Activated CD8-positive, alpha-beta T cell treated with anti-CD3 and anti-CD28 coated beads for 36 hours (primary cell): ENCODE results near the gene ANKDD1A. TPM values are rescaled to one million over a fixed set of nuclear protein-coding genes. Genes with fewer than 3 reads are reported as not detected.

Experiments used
- ATAC-seq: fragments of 200-7000 bp; cut with Tn5 transposase; one replicate; pipeline ENCODE4 v1.10.0; 2021; ENCODE audit warnings: mild to moderate bottlenecking, moderate library complexity
- CTCF ChIA-PET: fragments of 350-600 bp; sonication (Branson Sonifier 250); formaldehyde crosslinking; loops from one replicate; lab custom pipeline; 2021; ENCODE audit warnings: antibody characterized with exemption; lab: Charles Lee
- POLR2A ChIA-PET: fragments of 350-600 bp; sonication (Branson Sonifier 250); formaldehyde crosslinking; loops from one replicate; lab custom pipeline; 2021; ENCODE audit warnings: antibody characterized with exemption; lab: Charles Lee
- DNase-seq: peaks from one replicate; pipeline ENCODE4 v3.0.0-alpha.2; 2020
- H3K27ac Mint-ChIP-seq: one replicate; pipeline ENCODE4 v1.8.0; 2021; ENCODE audit warnings: mild to moderate bottlenecking, mixed read lengths
- H3K27me3 Mint-ChIP-seq: one replicate; pipeline ENCODE4 v1.8.0; 2021; ENCODE audit warnings: mixed read lengths
- H3K36me3 Mint-ChIP-seq: one replicate; pipeline ENCODE4 v1.8.0; 2021; ENCODE audit warnings: low read depth, mixed read lengths
- H3K4me1 Mint-ChIP-seq: one replicate; pipeline ENCODE4 v1.8.0; 2021; ENCODE audit warnings: low read depth, mixed read lengths
- H3K4me3 Mint-ChIP-seq: one replicate; pipeline ENCODE4 v1.8.0; 2021; ENCODE audit warnings: mild to moderate bottlenecking, moderate library complexity, mixed read lengths
- H3K9me3 Mint-ChIP-seq: one replicate; pipeline ENCODE4 v1.8.0; 2021; ENCODE audit warnings: mixed read lengths
- intact Hi-C: fragments of 100-400 bp; cut with micrococcal nuclease; formaldehyde crosslinking; loops from one replicate; pipeline ENCODE4 v1.10.0; 2022
- total RNA-seq, 2 experiments: library from RNA; stranded (reverse); gene quantifications; one replicate each; pipeline ENCODE4 v1.2.3, GENCODE V29; 2021
- TF ChIP-seq, protein P1 (sequence below): fragments of 200-600 bp; IDR thresholded peaks from one replicate; pipeline ENCODE4 v1.8.0; 2022; ENCODE audit warnings: antibody characterized with exemption, mild to moderate bottlenecking

The ANKDD1A gene
- total RNA-seq, 2 experiments from 2014 or later: 3.4 to 4.3 TPM

DNA sequence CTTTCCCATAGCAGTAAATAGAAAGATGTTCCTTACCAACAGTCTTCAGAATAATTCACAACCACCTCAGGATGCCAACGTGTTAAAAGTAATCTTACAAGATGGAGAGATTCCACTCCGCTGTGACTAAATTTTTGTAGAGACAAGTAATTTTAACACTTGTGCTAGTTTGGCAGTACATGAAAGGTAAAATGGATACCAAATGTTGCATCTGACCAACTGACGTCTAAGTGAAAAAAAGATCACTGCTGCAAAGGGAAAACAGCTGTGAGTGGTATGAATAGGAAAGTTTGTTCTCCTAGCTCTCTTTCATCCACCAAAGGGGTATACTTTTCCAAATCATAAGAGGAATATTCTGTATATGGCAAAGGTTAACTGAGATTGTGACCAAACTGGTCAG, 75.4 kb downstream of the ANKDD1A start:
- ATAC-seq: no peak
- intact Hi-C loops: no loop called here
- H3K27me3 Mint-ChIP-seq: no peaks in the 10 kb centered on the region
- POLR2A ChIA-PET: interaction anchor here (1.0 kb wide), 2 partner anchors 318 to 543 kb away, joined by 3 read pairs; partner anchors contain the start of genes HACD3 and RNU5B-1
- no peak overlapping the region for H3K27ac Mint-ChIP-seq
- H3K4me1 Mint-ChIP-seq: peaks cover 42% of the 10 kb centered on the region
- no peaks in the 10 kb centered on the region for H3K9me3 Mint-ChIP-seq
- peaks cover 17% of the 10 kb centered on the region for H3K36me3 Mint-ChIP-seq
- CTCF ChIA-PET: no interaction called here
- H3K4me3 Mint-ChIP-seq: no peak overlapping the region
- TF ChIP-seq, protein P1, sequence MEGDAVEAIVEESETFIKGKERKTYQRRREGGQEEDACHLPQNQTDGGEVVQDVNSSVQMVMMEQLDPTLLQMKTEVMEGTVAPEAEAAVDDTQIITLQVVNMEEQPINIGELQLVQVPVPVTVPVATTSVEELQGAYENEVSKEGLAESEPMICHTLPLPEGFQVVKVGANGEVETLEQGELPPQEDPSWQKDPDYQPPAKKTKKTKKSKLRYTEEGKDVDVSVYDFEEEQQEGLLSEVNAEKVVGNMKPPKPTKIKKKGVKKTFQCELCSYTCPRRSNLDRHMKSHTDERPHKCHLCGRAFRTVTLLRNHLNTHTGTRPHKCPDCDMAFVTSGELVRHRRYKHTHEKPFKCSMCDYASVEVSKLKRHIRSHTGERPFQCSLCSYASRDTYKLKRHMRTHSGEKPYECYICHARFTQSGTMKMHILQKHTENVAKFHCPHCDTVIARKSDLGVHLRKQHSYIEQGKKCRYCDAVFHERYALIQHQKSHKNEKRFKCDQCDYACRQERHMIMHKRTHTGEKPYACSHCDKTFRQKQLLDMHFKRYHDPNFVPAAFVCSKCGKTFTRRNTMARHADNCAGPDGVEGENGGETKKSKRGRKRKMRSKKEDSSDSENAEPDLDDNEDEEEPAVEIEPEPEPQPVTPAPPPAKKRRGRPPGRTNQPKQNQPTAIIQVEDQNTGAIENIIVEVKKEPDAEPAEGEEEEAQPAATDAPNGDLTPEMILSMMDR: no peak
- DNase-seq: no peak

DNA sequence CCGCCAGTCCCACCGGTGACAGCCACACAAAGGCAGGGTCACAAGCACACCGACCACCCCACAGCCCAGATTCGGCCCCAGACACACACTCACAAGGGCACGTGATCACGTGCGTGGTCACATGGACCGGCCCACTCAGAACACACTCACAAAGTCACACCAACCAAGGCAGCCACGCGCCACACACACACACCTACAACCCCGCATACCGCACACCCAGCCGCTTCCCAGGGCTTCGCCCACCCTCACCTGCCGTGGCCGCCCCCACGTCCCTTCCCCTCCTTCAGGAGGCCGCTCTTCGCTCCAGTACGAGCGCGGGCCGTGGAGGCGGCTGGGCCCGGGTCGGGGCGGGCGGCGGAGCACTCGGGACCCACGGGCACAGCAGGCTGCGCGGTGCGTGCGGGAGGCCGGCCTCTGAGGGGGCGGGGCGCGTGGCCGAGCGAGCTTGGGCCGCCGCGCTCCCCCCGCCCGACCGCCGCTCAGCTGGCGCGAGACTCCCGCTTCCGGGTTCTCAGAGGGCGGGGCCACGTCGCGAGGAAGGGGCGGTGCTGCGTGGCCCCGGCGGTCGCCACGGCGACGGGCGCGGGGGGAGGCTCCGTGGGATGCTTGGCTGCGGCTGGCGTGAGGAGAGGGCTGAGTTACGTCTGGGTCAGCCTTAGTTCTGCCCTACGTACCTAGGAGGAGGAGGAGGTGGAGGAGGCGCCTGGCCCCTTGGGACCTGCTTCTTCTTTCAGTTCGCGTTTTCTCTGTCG, 77.9 kb downstream of the ANKDD1A start, which contains the start of gene SPG21:
TSS of gene SPG21 (minus strand) at position 499 of the 752 bp plus-strand sequence. CDS start 6,345 bp downstream, outside the sequence.
- intact Hi-C loops: no loop called here
- CTCF ChIA-PET: interaction anchor here (1.0 kb wide), 1 partner anchor 19 kb away, joined by 3 read pairs; no protein-coding TSS in a partner anchor
- Mint-ChIP-seq H3K4me3 (peak within 1 kb of the TSS; percentile 97), H3K9me3 (no peaks in the 10 kb centered on the region), H3K27me3 (no peaks in the 10 kb centered on the region), H3K4me1 (peaks cover 45% of the 10 kb centered on the region), H3K27ac (peak within 1 kb of the TSS; percentile 92), H3K36me3 (peaks cover 10% of the 10 kb centered on the region)
- POLR2A ChIA-PET: interaction anchor here (0.6 to 1.4 kb wide), 8 partner anchors 10 to 311 kb away, joined by 3 to 4 read pairs (median 4); no protein-coding TSS in a partner anchor
- DNase-seq: peak; percentile 90
- TF ChIP-seq, protein P1: no peak
- peak; percentile 95 for ATAC-seq

DNA sequence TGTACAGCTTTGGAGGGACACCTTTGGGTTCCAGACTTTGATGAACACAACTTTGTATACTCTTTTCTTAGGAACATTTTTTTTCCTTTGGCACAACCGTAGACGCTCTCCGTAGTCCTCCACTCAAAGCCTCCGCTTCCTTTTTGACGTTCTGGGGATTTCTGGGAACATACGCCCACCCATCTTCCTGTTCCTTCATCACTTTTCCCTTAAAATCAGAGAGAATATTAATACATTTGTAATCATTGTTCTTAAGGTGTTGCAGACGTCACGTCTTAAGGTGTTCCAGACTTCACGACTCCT, 78.4 kb downstream of the ANKDD1A start:
- no peaks in the 10 kb centered on the region for H3K9me3 Mint-ChIP-seq
- DNase-seq (no peak), ATAC-seq (no peak)
- intact Hi-C loops: no loop called here
- TF ChIP-seq, protein P1: no peak
- POLR2A ChIA-PET: interaction anchor here (0.9 to 1.4 kb wide), 3 partner anchors 11 to 97 kb away, joined by 3 to 4 read pairs (median 4); no protein-coding TSS in a partner anchor
- CTCF ChIA-PET: interaction anchor here (1.0 kb wide), 1 partner anchor 19 kb away, joined by 3 read pairs; no protein-coding TSS in a partner anchor
- peaks cover 42% of the 10 kb centered on the region for H3K4me1 Mint-ChIP-seq
- H3K27ac Mint-ChIP-seq: peak overlapping the region; percentile 87
- H3K36me3 Mint-ChIP-seq: peaks cover 10% of the 10 kb centered on the region
- no peaks in the 10 kb centered on the region for H3K27me3 Mint-ChIP-seq
- peak overlapping the region; percentile 97 for H3K4me3 Mint-ChIP-seq

DNA sequence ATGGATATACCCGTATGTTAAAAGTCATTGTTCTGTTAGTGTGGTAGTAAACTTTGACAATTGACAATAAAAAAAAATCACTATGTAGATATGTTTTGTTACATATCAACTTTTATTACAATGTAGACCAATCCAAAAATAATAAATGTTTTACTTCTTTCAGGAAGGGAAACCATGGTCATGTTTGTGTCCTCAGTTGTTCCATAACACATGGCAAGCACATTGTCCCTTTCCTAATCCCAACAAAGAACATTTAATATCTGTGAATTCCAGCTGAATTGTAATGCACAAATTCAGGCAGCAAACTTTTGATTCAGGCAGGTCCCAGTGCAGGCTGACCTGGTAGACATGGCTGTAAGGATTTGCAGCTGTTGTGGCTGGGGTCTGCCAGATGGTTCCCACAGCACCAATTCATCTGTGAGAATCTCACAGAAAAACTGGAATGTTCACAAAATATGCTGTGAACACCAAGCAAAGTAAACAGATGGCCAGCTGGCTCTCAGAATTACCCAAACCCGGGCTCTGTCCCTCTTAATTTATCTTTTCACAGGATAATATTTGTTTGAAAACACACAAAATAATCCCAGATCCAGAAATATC, 79.9 kb downstream of the ANKDD1A start:
- no peaks in the 10 kb centered on the region for H3K27me3 Mint-ChIP-seq
- no peak for DNase-seq
- H3K36me3 Mint-ChIP-seq: peaks cover 7% of the 10 kb centered on the region
- peaks cover 34% of the 10 kb centered on the region for H3K4me1 Mint-ChIP-seq
- H3K27ac Mint-ChIP-seq: no peak overlapping the region
- TF ChIP-seq, protein P1: no peak
- CTCF ChIA-PET: interaction anchor here (0.6 kb wide), 1 partner anchor 518 kb away, joined by 3 read pairs; no protein-coding TSS in a partner anchor
- POLR2A ChIA-PET: interaction anchor here (0.6 kb wide), 1 partner anchor 11 kb away, joined by 3 read pairs; no protein-coding TSS in a partner anchor
- intact Hi-C loops: no loop called here
- no peak for ATAC-seq
- H3K9me3 Mint-ChIP-seq: no peaks in the 10 kb centered on the region
- H3K4me3 Mint-ChIP-seq: no peak overlapping the region
